PFSK-1 (cell line): ENCODE measurements around the gene ARPC2.

Experiments
- FOXP2 ChIP-seq: optimal IDR thresholded peaks from 2 replicates; pipeline ENCODE3; 2011; ENCODE audit warnings: borderline replicate concordance, control low read depth, inconsistent platforms; ENCODE audit not compliant: insufficient read depth; ENCODE audit errors: extremely low read length, extremely low read depth
- POLR2AphosphoS5 ChIP-seq: IDR thresholded peaks from 2 replicates; pipeline ENCODE4 v1.6.1; 2012; ENCODE audit warnings: low read depth, mild to moderate bottlenecking, control low read depth, low read length, moderate library complexity
- SIN3A ChIP-seq: IDR thresholded peaks from 2 replicates; pipeline ENCODE4 v1.6.1; 2012; ENCODE audit warnings: mild to moderate bottlenecking, low read length, moderate library complexity, borderline replicate concordance; ENCODE audit not compliant: insufficient read depth
- TAF1 ChIP-seq: IDR thresholded peaks from 2 replicates; pipeline ENCODE4 v1.6.1; 2012; ENCODE audit warnings: low read length, control low read depth, borderline replicate concordance; ENCODE audit not compliant: insufficient read depth
- TF ChIP-seq, protein P1 (sequence below), 2 experiments: IDR thresholded peaks; 2 replicates each; pipeline versions ENCODE4 v1.6.1 to v1.8.0; 2011 to 2012; ENCODE audit warnings: low read depth in 2 of 2, low read length in 2 of 2, control low read depth in 1 of 2, inconsistent platforms in 1 of 2, mild to moderate bottlenecking in 1 of 2, moderate library complexity in 1 of 2; ENCODE audit not compliant: insufficient read depth in 1 of 2

The ARPC2 gene

DNA sequence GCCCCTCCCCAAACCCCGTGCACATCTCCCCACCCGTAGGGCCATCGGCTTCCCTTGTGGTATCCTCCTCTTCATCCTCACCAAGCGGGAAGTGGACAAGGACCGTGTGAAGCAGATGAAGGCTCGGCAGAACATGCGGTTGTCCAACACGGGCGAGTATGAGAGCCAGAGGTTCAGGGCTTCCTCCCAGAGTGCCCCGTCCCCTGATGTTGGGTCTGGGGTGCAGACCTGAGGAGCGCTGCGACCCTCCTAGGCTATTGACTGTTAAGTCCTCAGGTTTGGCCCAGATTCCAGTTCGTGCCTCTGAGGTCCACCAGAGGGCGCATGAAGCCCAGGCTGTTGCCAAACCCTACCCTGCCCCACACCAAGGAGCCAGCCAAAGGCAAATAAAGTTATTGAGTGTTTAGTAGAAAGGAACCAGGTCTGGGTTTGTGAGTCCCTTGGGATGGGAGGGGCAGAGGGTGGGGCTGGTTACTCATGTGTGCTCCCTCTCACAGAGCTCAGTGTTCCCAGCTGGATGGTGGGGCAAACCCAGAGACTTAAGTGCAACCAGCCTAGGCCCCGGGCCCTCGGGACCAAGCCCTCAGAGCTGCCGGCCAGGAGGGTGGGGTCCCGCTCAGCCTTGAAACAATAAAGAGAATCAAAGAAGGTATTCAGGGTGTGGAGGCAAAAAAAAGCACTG, 55.7 kb downstream of the ARPC2 start:
- no peak for TF ChIP-seq SIN3A
- TF ChIP-seq, protein P1, sequence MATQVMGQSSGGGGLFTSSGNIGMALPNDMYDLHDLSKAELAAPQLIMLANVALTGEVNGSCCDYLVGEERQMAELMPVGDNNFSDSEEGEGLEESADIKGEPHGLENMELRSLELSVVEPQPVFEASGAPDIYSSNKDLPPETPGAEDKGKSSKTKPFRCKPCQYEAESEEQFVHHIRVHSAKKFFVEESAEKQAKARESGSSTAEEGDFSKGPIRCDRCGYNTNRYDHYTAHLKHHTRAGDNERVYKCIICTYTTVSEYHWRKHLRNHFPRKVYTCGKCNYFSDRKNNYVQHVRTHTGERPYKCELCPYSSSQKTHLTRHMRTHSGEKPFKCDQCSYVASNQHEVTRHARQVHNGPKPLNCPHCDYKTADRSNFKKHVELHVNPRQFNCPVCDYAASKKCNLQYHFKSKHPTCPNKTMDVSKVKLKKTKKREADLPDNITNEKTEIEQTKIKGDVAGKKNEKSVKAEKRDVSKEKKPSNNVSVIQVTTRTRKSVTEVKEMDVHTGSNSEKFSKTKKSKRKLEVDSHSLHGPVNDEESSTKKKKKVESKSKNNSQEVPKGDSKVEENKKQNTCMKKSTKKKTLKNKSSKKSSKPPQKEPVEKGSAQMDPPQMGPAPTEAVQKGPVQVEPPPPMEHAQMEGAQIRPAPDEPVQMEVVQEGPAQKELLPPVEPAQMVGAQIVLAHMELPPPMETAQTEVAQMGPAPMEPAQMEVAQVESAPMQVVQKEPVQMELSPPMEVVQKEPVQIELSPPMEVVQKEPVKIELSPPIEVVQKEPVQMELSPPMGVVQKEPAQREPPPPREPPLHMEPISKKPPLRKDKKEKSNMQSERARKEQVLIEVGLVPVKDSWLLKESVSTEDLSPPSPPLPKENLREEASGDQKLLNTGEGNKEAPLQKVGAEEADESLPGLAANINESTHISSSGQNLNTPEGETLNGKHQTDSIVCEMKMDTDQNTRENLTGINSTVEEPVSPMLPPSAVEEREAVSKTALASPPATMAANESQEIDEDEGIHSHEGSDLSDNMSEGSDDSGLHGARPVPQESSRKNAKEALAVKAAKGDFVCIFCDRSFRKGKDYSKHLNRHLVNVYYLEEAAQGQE (IDR thresholded peaks at IDR 0.05; ENCODE audit: insufficient read depth in 1 of 2, low read depth in 2 of 2, low read length in 2 of 2), result no peak
- TF ChIP-seq POLR2AphosphoS5, result no peak
- TF ChIP-seq FOXP2, result no peak
- no peak for TF ChIP-seq TAF1

DNA sequence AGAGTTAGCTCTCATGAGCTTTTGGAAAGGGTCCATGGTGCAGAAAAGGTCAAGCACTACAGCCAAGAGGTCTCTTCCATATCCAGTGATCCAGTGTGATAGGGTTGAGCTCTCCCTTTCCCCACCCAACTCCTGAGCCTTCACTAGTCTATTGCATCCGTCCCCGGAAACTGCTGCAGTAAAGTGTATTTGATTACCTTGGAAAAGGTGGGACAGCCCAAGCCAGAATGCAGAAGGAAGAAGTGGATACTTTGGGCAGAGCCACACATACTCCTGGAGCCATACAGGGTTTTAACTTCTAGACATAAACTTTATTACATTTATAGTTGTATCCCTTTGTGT, 56.9 kb downstream of the ARPC2 start:
- TF ChIP-seq SIN3A (no peak), FOXP2 (no peak), TAF1 (no peak), POLR2AphosphoS5 (no peak)
- TF ChIP-seq, protein P1 (IDR thresholded peaks at IDR 0.05; ENCODE audit: insufficient read depth in 1 of 2, low read depth in 2 of 2, low read length in 2 of 2), result no peak

DNA sequence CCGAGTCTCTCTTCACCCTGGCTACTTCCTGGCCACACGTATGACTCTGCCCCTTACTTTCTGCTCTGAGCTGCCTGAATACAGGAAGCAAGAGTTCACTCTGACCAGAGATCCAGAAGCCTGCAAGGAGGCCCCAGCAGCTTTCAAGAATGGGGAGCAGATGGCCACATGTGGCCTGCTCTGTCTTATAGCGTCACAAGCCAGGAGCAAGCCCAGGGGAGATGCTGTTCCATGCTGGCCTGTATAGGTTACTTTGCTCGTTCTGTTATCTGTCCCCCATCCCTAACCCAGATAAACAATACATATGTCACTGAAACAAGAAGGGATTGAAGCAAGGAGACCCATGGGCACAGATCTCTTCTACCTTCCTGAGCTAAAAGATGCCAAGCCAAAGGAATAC, 57.6 kb downstream of the ARPC2 start:
- TF ChIP-seq TAF1 (no peak), POLR2AphosphoS5 (no peak), FOXP2 (no peak), SIN3A (no peak)
- TF ChIP-seq, protein P1 (IDR thresholded peaks at IDR 0.05; ENCODE audit: insufficient read depth in 1 of 2, low read depth in 2 of 2, low read length in 2 of 2), result no peak

DNA sequence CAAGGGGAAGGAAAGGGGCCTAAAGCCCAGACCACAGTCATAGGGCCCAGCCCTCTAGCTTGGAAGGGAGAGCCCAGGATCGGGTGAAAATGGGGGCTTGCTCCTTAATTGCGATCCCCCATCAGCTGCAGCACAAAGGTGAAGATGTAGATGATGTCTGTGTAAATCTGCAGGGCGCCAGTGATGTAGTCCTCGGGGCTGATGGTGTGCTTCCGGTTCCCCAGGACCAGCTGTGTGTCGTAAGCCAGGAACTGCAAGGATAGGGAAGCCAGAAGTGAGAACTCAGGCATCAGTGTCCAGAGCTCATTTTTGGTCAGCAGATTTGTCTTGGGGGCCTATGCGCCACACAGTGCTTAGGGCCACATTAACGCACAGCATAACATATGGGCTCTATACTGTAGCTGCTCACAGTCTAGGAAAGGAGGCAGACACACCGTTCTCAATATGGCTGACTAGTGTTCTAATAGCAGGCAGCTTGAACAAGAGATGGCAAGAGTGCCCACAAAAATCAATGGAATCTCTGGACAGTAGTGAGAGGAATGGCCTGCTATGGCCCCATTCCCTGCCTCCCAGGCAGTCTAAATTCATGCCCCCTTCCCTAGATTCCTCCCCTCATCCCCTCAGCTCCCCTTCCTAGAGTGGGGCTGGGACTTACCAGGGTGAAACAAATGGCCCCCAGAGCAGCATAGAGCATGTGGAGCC, 58.5 kb downstream of the ARPC2 start:
- TF ChIP-seq, protein P1 (IDR thresholded peaks at IDR 0.05; ENCODE audit: insufficient read depth in 1 of 2, low read depth in 2 of 2, low read length in 2 of 2), result no peak
- no peak for TF ChIP-seq SIN3A
